Measurements from ENCODE around the gene IER5L.
"Not testable (repeated sequence)": the region's sequence is repeated elsewhere in the genome, so short reads cannot be mapped to it uniquely, and the experiment has no call there.

DNA sequence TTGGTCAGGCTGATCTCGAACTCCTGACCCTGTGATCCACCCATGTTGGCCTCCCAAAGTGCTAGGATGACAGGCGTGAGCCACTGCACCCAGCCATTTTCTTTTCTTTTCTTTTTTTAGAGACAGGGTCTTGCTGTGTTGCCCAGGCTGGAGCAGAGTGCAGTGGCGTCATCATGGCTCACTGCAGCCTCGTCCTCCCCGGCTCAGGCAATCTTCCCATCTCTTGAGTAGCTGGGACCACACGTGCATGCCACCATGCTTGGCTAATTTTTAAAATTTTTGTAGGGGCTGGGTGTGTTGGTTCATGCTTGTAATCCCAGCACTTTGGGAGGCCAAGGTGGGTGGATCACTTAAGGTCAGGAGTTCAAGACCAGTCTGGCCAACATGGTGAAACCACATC lies 19.0 kb upstream of the IER5L start:
- not testable (repeated sequence) for TF ChIP-seq RFX5 (IDR thresholded peaks at IDR 0.05; ENCODE audit: borderline replicate concordance, low read depth, low read length); POLR2A (IDR thresholded peaks at IDR 0.05; ENCODE audit: control extremely low read depth in 1 of 2, low read depth in 2 of 2, low read length in 2 of 2); TEAD4 (IDR thresholded peaks at IDR 0.05; ENCODE audit: low read depth, low read length); SUZ12 (IDR thresholded peaks at IDR 0.05; ENCODE audit: low read length); KDM4A (IDR thresholded peaks at IDR 0.05; ENCODE audit: low read depth, low read length, severe bottlenecking); CREB1 (IDR thresholded peaks at IDR 0.05); PHF8 (conservative IDR thresholded peaks at IDR 0.05; ENCODE audit: low read depth, low read length); GABPA (IDR thresholded peaks at IDR 0.05; ENCODE audit: borderline replicate concordance, insufficient read depth, low read length); ASH2L (IDR thresholded peaks at IDR 0.05; ENCODE audit: low read length); EZH2 (IDR thresholded peaks at IDR 0.05; ENCODE audit: low read depth, low read length, severe bottlenecking)
- TF ChIP-seq, protein P1, sequence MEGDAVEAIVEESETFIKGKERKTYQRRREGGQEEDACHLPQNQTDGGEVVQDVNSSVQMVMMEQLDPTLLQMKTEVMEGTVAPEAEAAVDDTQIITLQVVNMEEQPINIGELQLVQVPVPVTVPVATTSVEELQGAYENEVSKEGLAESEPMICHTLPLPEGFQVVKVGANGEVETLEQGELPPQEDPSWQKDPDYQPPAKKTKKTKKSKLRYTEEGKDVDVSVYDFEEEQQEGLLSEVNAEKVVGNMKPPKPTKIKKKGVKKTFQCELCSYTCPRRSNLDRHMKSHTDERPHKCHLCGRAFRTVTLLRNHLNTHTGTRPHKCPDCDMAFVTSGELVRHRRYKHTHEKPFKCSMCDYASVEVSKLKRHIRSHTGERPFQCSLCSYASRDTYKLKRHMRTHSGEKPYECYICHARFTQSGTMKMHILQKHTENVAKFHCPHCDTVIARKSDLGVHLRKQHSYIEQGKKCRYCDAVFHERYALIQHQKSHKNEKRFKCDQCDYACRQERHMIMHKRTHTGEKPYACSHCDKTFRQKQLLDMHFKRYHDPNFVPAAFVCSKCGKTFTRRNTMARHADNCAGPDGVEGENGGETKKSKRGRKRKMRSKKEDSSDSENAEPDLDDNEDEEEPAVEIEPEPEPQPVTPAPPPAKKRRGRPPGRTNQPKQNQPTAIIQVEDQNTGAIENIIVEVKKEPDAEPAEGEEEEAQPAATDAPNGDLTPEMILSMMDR (IDR thresholded peaks at IDR 0.05; ENCODE audit: control extremely low read depth in 1 of 3, insufficient read depth in 1 of 3, low read depth in 1 of 3, low read length in 3 of 3) = not testable (repeated sequence)
- TF ChIP-seq, protein P2, sequence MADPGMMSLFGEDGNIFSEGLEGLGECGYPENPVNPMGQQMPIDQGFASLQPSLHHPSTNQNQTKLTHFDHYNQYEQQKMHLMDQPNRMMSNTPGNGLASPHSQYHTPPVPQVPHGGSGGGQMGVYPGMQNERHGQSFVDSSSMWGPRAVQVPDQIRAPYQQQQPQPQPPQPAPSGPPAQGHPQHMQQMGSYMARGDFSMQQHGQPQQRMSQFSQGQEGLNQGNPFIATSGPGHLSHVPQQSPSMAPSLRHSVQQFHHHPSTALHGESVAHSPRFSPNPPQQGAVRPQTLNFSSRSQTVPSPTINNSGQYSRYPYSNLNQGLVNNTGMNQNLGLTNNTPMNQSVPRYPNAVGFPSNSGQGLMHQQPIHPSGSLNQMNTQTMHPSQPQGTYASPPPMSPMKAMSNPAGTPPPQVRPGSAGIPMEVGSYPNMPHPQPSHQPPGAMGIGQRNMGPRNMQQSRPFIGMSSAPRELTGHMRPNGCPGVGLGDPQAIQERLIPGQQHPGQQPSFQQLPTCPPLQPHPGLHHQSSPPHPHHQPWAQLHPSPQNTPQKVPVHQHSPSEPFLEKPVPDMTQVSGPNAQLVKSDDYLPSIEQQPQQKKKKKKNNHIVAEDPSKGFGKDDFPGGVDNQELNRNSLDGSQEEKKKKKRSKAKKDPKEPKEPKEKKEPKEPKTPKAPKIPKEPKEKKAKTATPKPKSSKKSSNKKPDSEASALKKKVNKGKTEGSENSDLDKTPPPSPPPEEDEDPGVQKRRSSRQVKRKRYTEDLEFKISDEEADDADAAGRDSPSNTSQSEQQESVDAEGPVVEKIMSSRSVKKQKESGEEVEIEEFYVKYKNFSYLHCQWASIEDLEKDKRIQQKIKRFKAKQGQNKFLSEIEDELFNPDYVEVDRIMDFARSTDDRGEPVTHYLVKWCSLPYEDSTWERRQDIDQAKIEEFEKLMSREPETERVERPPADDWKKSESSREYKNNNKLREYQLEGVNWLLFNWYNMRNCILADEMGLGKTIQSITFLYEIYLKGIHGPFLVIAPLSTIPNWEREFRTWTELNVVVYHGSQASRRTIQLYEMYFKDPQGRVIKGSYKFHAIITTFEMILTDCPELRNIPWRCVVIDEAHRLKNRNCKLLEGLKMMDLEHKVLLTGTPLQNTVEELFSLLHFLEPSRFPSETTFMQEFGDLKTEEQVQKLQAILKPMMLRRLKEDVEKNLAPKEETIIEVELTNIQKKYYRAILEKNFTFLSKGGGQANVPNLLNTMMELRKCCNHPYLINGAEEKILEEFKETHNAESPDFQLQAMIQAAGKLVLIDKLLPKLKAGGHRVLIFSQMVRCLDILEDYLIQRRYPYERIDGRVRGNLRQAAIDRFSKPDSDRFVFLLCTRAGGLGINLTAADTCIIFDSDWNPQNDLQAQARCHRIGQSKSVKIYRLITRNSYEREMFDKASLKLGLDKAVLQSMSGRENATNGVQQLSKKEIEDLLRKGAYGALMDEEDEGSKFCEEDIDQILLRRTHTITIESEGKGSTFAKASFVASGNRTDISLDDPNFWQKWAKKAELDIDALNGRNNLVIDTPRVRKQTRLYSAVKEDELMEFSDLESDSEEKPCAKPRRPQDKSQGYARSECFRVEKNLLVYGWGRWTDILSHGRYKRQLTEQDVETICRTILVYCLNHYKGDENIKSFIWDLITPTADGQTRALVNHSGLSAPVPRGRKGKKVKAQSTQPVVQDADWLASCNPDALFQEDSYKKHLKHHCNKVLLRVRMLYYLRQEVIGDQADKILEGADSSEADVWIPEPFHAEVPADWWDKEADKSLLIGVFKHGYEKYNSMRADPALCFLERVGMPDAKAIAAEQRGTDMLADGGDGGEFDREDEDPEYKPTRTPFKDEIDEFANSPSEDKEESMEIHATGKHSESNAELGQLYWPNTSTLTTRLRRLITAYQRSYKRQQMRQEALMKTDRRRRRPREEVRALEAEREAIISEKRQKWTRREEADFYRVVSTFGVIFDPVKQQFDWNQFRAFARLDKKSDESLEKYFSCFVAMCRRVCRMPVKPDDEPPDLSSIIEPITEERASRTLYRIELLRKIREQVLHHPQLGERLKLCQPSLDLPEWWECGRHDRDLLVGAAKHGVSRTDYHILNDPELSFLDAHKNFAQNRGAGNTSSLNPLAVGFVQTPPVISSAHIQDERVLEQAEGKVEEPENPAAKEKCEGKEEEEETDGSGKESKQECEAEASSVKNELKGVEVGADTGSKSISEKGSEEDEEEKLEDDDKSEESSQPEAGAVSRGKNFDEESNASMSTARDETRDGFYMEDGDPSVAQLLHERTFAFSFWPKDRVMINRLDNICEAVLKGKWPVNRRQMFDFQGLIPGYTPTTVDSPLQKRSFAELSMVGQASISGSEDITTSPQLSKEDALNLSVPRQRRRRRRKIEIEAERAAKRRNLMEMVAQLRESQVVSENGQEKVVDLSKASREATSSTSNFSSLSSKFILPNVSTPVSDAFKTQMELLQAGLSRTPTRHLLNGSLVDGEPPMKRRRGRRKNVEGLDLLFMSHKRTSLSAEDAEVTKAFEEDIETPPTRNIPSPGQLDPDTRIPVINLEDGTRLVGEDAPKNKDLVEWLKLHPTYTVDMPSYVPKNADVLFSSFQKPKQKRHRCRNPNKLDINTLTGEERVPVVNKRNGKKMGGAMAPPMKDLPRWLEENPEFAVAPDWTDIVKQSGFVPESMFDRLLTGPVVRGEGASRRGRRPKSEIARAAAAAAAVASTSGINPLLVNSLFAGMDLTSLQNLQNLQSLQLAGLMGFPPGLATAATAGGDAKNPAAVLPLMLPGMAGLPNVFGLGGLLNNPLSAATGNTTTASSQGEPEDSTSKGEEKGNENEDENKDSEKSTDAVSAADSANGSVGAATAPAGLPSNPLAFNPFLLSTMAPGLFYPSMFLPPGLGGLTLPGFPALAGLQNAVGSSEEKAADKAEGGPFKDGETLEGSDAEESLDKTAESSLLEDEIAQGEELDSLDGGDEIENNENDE (IDR thresholded peaks at IDR 0.05; ENCODE audit: insufficient replicate concordance, low read length) = not testable (repeated sequence)
- TF ChIP-seq, protein P3, sequence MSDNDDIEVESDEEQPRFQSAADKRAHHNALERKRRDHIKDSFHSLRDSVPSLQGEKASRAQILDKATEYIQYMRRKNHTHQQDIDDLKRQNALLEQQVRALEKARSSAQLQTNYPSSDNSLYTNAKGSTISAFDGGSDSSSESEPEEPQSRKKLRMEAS (IDR thresholded peaks at IDR 0.05) = not testable (repeated sequence)
